Transverse colon (tissue), 4 donors: ENCODE data around the gene AMIGO1.

Experiments
- CTCF ChIP-seq, 5 experiments: fragments of 200-600 bp in 3 of 5; fragments of 450-650 bp in 2 of 5; sonication (generic) in 3 of 5; IDR thresholded peaks; 1 replicate in 2 of 5; 2 replicates in 3 of 5; pipeline ENCODE4 v1.5.1; 2016 to 2017; ENCODE audit warnings: antibody characterized with exemption in 5 of 5, inconsistent platforms in 3 of 5, mild to moderate bottlenecking in 2 of 5, moderate library complexity in 1 of 5
- EP300 ChIP-seq: sonication (generic); formaldehyde crosslinking; IDR thresholded peaks from one replicate; pipeline ENCODE4 v1.6.1; 2017; ENCODE audit warnings: antibody characterized with exemption, low read depth
- POLR2A ChIP-seq: fragments of 450-650 bp; IDR thresholded peaks from one replicate; pipeline ENCODE4 v1.6.1; 2016; ENCODE audit warnings: antibody characterized with exemption, mild to moderate bottlenecking, moderate library complexity
- POLR2AphosphoS5 ChIP-seq, 3 donors: sonication (generic); formaldehyde crosslinking; IDR thresholded peaks; one replicate each; pipeline ENCODE4 v1.6.1; 2016; ENCODE audit warnings: antibody characterized with exemption in 3 of 3

- no peak for TF ChIP-seq CTCF (IDR thresholded peaks at IDR 0.05)
- no peak for TF ChIP-seq POLR2A
- TF ChIP-seq POLR2AphosphoS5 (IDR thresholded peaks at IDR 0.05), result no peak
- TF ChIP-seq EP300, result no peak
Measured at GRCh38 chr1:109492779-109493178, 16.7 kb downstream of the AMIGO1 start.
